Measurements from ENCODE around the gene SHISA8.

SHISA8 gene

DNA sequence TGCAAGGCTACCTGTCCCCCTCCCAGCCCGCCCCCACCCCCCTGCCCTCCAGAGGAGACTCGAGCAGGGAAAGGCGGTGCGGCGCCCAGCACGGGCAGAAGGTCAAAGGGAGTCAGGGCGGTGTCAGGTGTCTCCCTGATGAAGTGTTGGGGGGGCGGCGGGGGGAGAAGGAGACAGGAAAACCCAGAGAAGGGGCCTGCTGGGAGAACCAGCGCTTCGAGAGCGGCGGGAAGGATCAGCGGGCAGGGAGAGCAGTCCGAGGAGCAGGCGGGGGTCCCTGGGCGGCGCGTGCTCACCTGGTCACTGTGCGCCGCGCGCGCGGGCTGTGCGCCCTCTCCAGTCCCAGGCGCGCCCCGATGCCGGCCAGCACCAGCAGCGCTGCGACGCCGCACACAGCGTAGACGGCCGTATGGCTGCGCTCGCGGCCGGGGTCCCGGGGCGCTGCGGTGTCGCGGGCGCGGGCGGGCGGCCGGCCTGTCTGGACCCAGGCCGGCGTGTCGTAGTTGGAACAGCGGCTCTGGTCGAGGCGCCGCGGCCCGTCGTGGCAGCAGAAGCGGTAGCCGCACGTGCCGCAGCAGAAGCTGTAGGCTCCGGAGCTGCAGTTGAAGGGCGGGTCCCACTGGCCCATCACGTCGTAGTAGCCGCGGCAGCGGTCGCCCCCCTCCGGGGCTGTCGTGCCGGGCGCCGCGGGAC lies 886 bp downstream of the SHISA8 start:
- no peak for DNase-seq (ENCODE audit: low read depth in 2 of 2)

GRCh38 chr22:41913040-41913719 lies 1.7 kb downstream of the SHISA8 start:
- no peak for DNase-seq (ENCODE audit: low read depth in 2 of 2)

DNA sequence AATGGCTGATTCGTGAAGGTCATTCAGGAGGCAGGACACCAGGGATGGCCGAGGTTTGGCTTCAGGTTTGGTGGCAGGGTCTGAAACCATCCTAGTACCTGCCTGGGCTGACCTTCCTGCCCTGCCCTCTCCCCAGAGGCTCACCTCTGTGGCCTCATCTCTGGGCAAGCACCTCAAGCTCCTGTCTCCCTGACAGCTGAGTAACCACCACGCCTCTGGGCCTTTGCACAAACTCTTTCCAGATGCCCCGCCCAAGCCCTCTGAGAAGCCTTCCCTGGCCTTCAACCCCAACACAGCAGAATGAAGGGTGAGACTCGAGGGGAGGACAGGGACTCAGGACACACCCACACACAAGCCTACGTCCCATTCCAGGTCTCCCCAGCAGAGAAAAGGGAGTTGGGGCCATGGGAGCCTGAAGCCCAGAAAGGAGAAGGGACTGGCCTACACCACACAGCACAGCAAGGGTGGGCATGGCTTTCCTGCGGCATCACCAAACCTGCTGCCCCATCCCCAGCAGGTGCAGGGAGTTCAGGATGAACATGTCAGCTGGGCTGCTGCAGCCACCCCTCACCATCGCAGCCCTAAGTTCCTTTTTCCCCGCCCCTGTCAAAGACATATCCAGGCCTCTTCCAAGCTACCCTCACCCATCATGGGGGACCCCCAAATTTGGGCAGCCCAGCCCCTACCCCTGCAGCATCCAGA lies 2.4 kb downstream of the SHISA8 start:
- no peak for DNase-seq (ENCODE audit: low read depth in 2 of 2)

DNA sequence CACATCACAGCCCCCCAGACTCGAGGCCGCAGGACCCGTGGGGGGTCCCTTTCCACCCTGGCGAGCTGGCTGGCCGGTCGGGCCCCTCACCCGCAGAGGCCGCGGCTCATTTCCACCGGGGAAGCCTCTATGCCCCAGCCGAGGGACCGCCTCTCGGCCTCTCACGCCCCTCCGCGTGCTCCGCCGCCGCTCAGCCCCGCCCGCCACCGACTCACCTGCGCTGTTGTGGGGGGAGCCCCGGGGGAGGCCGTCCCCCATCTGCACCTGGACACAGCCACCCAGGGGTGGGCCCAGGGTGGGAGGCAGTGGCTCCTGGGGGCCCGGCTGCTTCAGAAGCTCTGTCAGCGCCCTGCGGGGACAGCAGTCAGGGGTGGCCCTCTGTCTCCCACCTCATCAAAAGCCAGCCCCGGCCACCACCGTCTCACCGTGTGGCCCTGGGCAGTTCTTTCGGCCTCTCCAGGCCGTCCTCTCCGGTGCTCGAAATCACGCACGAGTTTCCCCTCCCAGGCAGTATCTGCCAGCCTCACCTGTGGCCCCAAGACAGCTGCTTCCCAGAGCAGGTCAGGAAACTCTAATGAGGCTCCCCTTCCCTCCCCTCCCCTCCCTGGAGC lies 3.8 kb downstream of the SHISA8 start:
- DNase-seq (ENCODE audit: low read depth in 2 of 2), result no peak

DNA sequence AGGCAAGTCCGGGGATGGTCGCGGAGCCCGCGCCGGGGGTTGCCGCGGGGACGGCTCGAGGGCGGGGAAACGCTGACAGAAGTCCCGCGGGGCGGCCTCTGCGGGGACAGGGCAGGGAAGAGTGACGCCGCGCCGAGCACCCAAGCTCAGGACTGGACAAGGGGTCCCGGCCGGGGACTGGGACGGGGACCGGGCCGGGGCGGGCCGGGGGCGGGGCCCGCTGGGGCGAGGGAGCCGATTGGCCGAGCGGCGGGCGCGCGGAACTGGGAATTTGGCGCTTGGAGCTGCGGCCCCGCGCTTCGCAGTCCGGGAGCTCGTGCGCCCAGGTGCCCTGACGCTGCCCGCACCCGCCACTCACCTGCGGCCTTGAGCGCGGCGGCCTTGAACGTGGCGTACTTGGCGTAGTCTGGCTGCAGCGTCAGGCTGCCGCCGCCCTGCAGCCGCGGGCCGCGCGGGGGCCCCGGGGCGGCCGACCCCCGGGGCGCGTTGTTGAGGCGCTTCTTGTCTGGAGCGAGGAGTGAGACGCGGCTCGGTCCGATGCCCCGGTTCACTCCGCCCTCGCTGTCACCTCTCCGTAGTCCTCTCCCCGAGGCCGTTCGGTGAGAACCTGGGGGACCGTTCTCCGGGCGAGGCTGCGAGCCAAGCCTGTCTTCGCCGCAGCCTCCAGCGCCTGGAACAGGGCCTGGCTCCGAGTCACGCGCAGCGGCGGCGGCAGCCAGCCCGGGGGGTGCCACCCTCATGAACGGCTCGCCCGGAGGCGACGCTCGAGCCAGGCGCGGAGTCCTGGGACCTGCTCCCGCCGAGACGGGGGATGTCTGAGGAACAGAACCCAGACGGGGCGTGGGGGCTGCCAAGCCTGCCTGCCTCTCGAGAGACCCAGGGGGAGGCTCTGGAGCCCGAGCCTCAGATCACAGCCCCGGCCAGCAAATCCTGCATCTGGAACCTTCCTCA lies 4.5 kb downstream of the SHISA8 start:
- no peak for DNase-seq (ENCODE audit: low read depth in 2 of 2)

GRCh38 chr22:41909310-41910049 lies 5.4 kb downstream of the SHISA8 start:
- DNase-seq (ENCODE audit: low read depth in 2 of 2), result no peak

- no peak for DNase-seq (ENCODE audit: low read depth in 2 of 2)
Observed at GRCh38 chr22:41908411-41909309, 6.2 kb downstream of the SHISA8 start.

GRCh38 chr22:41907436-41908401 lies 7.2 kb downstream of the SHISA8 start:
- no peak for DNase-seq (ENCODE audit: low read depth in 2 of 2)

- no peak for DNase-seq (ENCODE audit: low read depth in 2 of 2)
Observed at GRCh38 chr22:41906822-41907221, 8.1 kb downstream of the SHISA8 start.

- DNase-seq (ENCODE audit: low read depth in 2 of 2), result no peak
Observed at GRCh38 chr22:41905411-41906202, 9.3 kb downstream of the SHISA8 start.

GRCh38 chr22:41904450-41905410 lies 10.1 kb downstream of the SHISA8 start:
- DNase-seq (ENCODE audit: low read depth in 2 of 2), result no peak

DNA sequence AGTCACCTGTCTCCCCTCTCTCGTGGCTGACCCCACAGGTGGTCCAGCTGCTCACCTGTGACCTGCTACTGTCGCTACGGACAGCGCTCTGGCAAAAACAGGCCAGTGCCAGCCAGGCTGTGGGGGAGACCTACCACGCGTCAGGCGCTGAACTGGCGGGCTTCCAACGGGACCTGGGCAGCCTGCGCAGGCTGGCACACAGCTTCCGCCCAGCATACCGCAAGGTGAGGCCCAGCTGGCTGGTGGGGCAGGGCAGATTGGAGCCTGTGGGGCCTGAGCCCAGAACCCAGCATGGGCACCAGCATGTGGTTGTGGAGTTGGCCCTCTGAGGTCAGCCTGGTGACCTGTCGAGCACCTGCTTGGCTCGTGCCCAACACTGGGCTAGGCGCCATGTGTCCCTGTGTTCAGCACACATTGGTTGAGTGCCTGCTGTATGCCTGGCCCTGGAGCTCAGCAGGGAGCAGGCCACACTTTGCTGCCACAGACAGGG lies 11.9 kb downstream of the SHISA8 start:
- no peak for DNase-seq (ENCODE audit: low read depth in 2 of 2)

GRCh38 chr22:41902016-41902415 lies 12.9 kb downstream of the SHISA8 start:
- no peak for DNase-seq (ENCODE audit: low read depth in 2 of 2)

GRCh38 chr22:41900652-41901312 lies 14.1 kb downstream of the SHISA8 start:
- DNase-seq (ENCODE audit: low read depth in 2 of 2), result no peak

DNA sequence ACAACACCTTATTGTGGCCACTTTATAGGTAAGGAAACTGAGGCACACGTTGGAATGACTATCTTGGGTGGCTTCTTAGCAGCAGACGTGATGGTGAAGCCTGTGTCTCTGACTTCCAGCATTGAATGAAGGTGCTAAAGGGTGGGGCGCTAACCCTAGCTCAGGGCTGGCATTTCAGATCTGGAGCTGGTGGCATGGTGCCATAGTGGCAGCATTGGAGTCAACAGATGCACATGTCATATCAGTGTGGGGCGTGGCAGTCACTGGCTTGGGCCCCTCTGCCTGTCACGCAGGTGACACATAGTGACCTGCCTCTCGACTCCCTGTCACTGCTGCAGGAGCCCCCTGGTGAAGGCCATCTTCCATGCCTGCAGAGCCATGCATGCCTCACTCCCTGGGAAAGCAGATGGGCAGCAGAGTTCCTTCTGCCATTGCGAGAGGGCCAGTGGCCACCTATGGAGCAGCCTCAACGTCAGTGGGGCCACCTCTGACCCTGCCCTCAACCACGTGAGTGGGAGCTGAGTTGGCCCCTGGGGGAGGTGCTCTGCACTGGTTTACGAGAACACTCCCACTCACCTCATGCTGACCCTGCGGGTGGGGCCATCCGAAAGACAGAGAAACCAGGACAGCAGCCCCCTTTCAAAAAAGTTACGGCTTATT lies 14.8 kb downstream of the SHISA8 start:
- no peak for DNase-seq (ENCODE audit: low read depth in 2 of 2)

Measured in stimulated activated CD8-positive, alpha-beta memory T cell treated with anti-CD3 and anti-CD28 coated beads, Interleukin-7, amount 100 ng/mL, for 4 hours (primary cell).